H9 (cell line): ENCODE measurements around the gene TMEM225B. TPM values are rescaled to one million over a fixed set of nuclear protein-coding genes. Genes with fewer than 3 reads are reported as not detected.

Experiments used
- DNase-seq: peaks from one replicate; pipeline ENCODE4 v3.0.0-alpha.2; 2017
- H2AFZ ChIP-seq: one replicate; pipeline ENCODE4 v1.6.1; 2013; ENCODE audit warnings: mild to moderate bottlenecking, low read length, control low read depth, moderate library complexity
- H2AK5ac ChIP-seq: 2 replicates; pipeline ENCODE4 v1.6.1; 2013; ENCODE audit warnings: low read length, control low read depth, mixed read lengths; ENCODE audit not compliant: insufficient read length
- H2BK120ac ChIP-seq: one replicate; pipeline ENCODE4 v1.6.1; 2013; ENCODE audit warnings: low read depth, mild to moderate bottlenecking, low read length, control low read depth, inconsistent platforms; ENCODE audit not compliant: poor library complexity, severe bottlenecking
- H2BK12ac ChIP-seq: 2 replicates; pipeline ENCODE4 v1.6.1; 2013; ENCODE audit warnings: low read length, control low read depth, mixed read lengths, low read depth; ENCODE audit not compliant: insufficient read length
- H2BK15ac ChIP-seq: 2 replicates; pipeline ENCODE4 v1.6.1; 2013; ENCODE audit warnings: low read depth, low read length, control low read depth
- H2BK20ac ChIP-seq: one replicate; pipeline ENCODE4 v1.6.1; 2013; ENCODE audit warnings: low read depth, mild to moderate bottlenecking, low read length, control low read depth, inconsistent platforms; ENCODE audit not compliant: poor library complexity, severe bottlenecking
- H2BK5ac ChIP-seq: 2 replicates; pipeline ENCODE4 v1.6.1; 2013; ENCODE audit warnings: low read length, control low read depth, mixed read lengths; ENCODE audit not compliant: insufficient read length
- H3K14ac ChIP-seq: 2 replicates; pipeline ENCODE4 v1.6.1; 2013; ENCODE audit warnings: low read length, control low read depth; ENCODE audit not compliant: insufficient read depth
- H3K18ac ChIP-seq: 2 replicates; pipeline ENCODE4 v1.6.1; 2013; ENCODE audit warnings: low read depth, mild to moderate bottlenecking, mixed read lengths, low read length, control low read depth; ENCODE audit not compliant: insufficient read length
- H3K23ac ChIP-seq: 2 replicates; pipeline ENCODE4 v1.6.1; 2013; ENCODE audit warnings: low read length, control low read depth, mixed read lengths, low read depth; ENCODE audit not compliant: insufficient read length
- H3K23me2 ChIP-seq: 2 replicates; pipeline ENCODE4 v1.6.1; 2013; ENCODE audit warnings: low read depth, mild to moderate bottlenecking, mixed read lengths, low read length, control low read depth; ENCODE audit not compliant: insufficient read length, poor library complexity, severe bottlenecking
- H3K27ac ChIP-seq: 2 replicates; pipeline ENCODE4 v1.5.1; 2013; ENCODE audit warnings: low read length, control low read depth, mixed read lengths, low read depth; ENCODE audit not compliant: insufficient read length
- H3K27me3 ChIP-seq: 2 replicates; pipeline ENCODE4 v1.6.1; 2013; ENCODE audit warnings: low read length, control low read depth, inconsistent platforms; ENCODE audit not compliant: insufficient read depth
- H3K4ac ChIP-seq: 2 replicates; pipeline ENCODE4 v1.6.1; 2013; ENCODE audit warnings: low read depth, mild to moderate bottlenecking, control low read depth, inconsistent platforms, low read length, moderate library complexity
- H3K4me1 ChIP-seq: 2 replicates; pipeline ENCODE4 v1.6.1; 2013; ENCODE audit warnings: low read length, control low read depth, inconsistent platforms; ENCODE audit not compliant: insufficient read depth
- H3K4me2 ChIP-seq: 2 replicates; pipeline ENCODE4 v1.6.1; 2013; ENCODE audit warnings: low read length, control low read depth, mixed read lengths; ENCODE audit not compliant: insufficient read length, insufficient read depth
- H3K56ac ChIP-seq: 2 replicates; pipeline ENCODE4 v1.6.1; 2013; ENCODE audit warnings: low read depth, mild to moderate bottlenecking, mixed read lengths, low read length, control low read depth; ENCODE audit not compliant: insufficient read length
- H3K79me1 ChIP-seq: 2 replicates; pipeline ENCODE4 v1.6.1; 2013; ENCODE audit warnings: low read depth, mild to moderate bottlenecking, moderate library complexity, low read length, control low read depth, inconsistent platforms; ENCODE audit not compliant: insufficient read depth, poor library complexity, severe bottlenecking
- H3K79me2 ChIP-seq: 2 replicates; pipeline ENCODE4 v1.6.1; 2013; ENCODE audit warnings: low read length, control low read depth, inconsistent platforms; ENCODE audit not compliant: insufficient read depth
- H3K9ac ChIP-seq: 2 replicates; pipeline ENCODE4 v1.6.1; 2013; ENCODE audit warnings: low read length, control low read depth, mixed read lengths; ENCODE audit not compliant: insufficient read length; ENCODE audit errors: extremely low read depth
- H3K9me3 ChIP-seq: one replicate; pipeline ENCODE4 v1.6.1; 2013; ENCODE audit warnings: low read depth, low read length, inconsistent platforms; ENCODE audit not compliant: control insufficient read depth
- H3T11ph ChIP-seq: one replicate; pipeline ENCODE4 v1.6.1; 2013; ENCODE audit warnings: mild to moderate bottlenecking, low read length, control low read depth, inconsistent platforms
- H4K20me1 ChIP-seq: one replicate; pipeline ENCODE4 v1.6.1; 2013; ENCODE audit not compliant: control insufficient read depth, insufficient read length, insufficient read depth
- H4K5ac ChIP-seq: 2 replicates; pipeline ENCODE4 v1.6.1; 2013; ENCODE audit warnings: low read depth, mild to moderate bottlenecking, mixed read lengths, low read length, control low read depth; ENCODE audit not compliant: insufficient read length
- H4K8ac ChIP-seq: replicated peaks from 2 replicates; pipeline ENCODE4 v1.6.1; 2013; ENCODE audit warnings: low read length, control low read depth, mixed read lengths, low read depth; ENCODE audit not compliant: insufficient read length
- H4K91ac ChIP-seq: 2 replicates; pipeline ENCODE4 v1.6.1; 2013; ENCODE audit warnings: low read depth, mild to moderate bottlenecking, moderate library complexity, mixed read lengths, low read length, control low read depth; ENCODE audit not compliant: insufficient read length
- H3K27ac Mint-ChIP-seq, 3 experiments: 2 replicates in 2 of 3; 3 replicates in 1 of 3; pipeline ENCODE4 v1.8.0; 2020 to 2021; ENCODE audit warnings: mixed read lengths in 3 of 3, mild to moderate bottlenecking in 1 of 3, moderate library complexity in 1 of 3
- H3K27me3 Mint-ChIP-seq: 2 replicates; pipeline ENCODE4 v1.8.0; 2021; ENCODE audit warnings: low read depth, mild to moderate bottlenecking, moderate library complexity, mixed read lengths
- H3K36me3 Mint-ChIP-seq, 3 experiments: 2 replicates in 2 of 3; 3 replicates in 1 of 3; pipeline ENCODE4 v1.8.0; 2020 to 2021; ENCODE audit warnings: low read depth in 3 of 3, mixed read lengths in 3 of 3; ENCODE audit not compliant: insufficient read depth in 1 of 3
- H3K4me1 Mint-ChIP-seq, 2 experiments: 2 replicates each; pipeline ENCODE4 v1.8.0; 2020; ENCODE audit warnings: mixed read lengths in 2 of 2
- H3K4me3 Mint-ChIP-seq, 2 experiments: 2 replicates in 1 of 2; 3 replicates in 1 of 2; pipeline ENCODE4 v1.8.0; 2020 to 2021; ENCODE audit warnings: mild to moderate bottlenecking in 2 of 2, mixed read lengths in 2 of 2, moderate library complexity in 1 of 2
- H3K9me3 Mint-ChIP-seq, 2 experiments: 2 replicates in 1 of 2; 3 replicates in 1 of 2; pipeline ENCODE4 v1.8.0; 2020; ENCODE audit warnings: mild to moderate bottlenecking in 2 of 2, mixed read lengths in 2 of 2, moderate library complexity in 1 of 2
- WGBS: extraction: QIAGEN DNeasy Blood & Tissue Kit; methylation state at CpG from one replicate; pipeline ENCODE4 v1.1.7; 2013; ENCODE audit warnings: missing lambda C conversion rate, low lambda C conversion rate, mixed read lengths; ENCODE audit not compliant: insufficient read length; ENCODE audit errors: extremely low coverage; 5-methylcytosine and 5-hydroxymethylcytosine counted together
- total RNA-seq: library from RNA; stranded (reverse); gene quantifications from 2 replicates; pipeline ENCODE4 v1.2.1, GENCODE V29; 2021
- TF ChIP-seq, protein P1 (sequence below): fragments of 200-600 bp; sonication (generic); conservative IDR thresholded peaks from 3 replicates; pipeline ENCODE4 v1.8.0; 2021; ENCODE audit warnings: antibody characterized with exemption, mild to moderate bottlenecking

Gene TMEM225B
- total RNA-seq, 1 experiment from 2014 or later, result not detected

- peaks cover 4% of the 10 kb centered on the region; the same call in 1 of the 2 replicates for H3K79me2 ChIP-seq
- no peak overlapping the region for H3K23ac ChIP-seq
- no peak overlapping the region for H3T11ph ChIP-seq
- H3K9ac ChIP-seq, result peak overlapping the region; percentile 94
- Mint-ChIP-seq H3K9me3 (no peaks in the 10 kb centered on the region), H3K27ac (peak overlapping the region; percentile 96 to 99 (median 99); a peak in 5 of 7 replicates), H3K4me1 (peaks cover 5 to 6% of the 10 kb centered on the region in 2 experiments), H3K36me3 (peaks cover 38 to 46% (median 45%) of the 10 kb centered on the region in 3 experiments), H3K27me3 (no peaks in the 10 kb centered on the region), H3K4me3 (peak overlapping the region; percentile 94 to 99)
- peak overlapping the region; percentile 58 for H3K4me2 ChIP-seq
- no peak overlapping the region for H3K4ac ChIP-seq
- H4K91ac ChIP-seq, result peak overlapping the region; percentile 78
- no peak overlapping the region for H2BK120ac ChIP-seq
- no peak overlapping the region for H2BK20ac ChIP-seq
- no peak overlapping the region for H2BK15ac ChIP-seq
- no peaks in the 10 kb centered on the region for H3K23me2 ChIP-seq
- peak overlapping the region; percentile 48 for H2BK5ac ChIP-seq
- H3K79me1 ChIP-seq, result peaks cover 3% of the 10 kb centered on the region
- H2BK12ac ChIP-seq, result no peak overlapping the region
- H4K8ac ChIP-seq, result no peak overlapping the region
- peak overlapping the region; percentile 63 for H3K18ac ChIP-seq
- H4K20me1 ChIP-seq, result no peaks in the 10 kb centered on the region
- no peak overlapping the region for H4K5ac ChIP-seq
- peak overlapping the region; percentile 94 for H3K14ac ChIP-seq
- no peak overlapping the region for H2AFZ ChIP-seq
- no CpG with 5 or more reads among the region's 31 CpGs for WGBS
- no peaks in the 10 kb centered on the region for H3K4me1 ChIP-seq
- no peak overlapping the region for H2AK5ac ChIP-seq
- no peaks in the 10 kb centered on the region for H3K9me3 ChIP-seq
- H3K56ac ChIP-seq, result no peak overlapping the region
- H3K27me3 ChIP-seq, result no peaks in the 10 kb centered on the region
- H3K27ac ChIP-seq, result peak overlapping the region; percentile 39
- no peak for DNase-seq
- TF ChIP-seq, protein P1, sequence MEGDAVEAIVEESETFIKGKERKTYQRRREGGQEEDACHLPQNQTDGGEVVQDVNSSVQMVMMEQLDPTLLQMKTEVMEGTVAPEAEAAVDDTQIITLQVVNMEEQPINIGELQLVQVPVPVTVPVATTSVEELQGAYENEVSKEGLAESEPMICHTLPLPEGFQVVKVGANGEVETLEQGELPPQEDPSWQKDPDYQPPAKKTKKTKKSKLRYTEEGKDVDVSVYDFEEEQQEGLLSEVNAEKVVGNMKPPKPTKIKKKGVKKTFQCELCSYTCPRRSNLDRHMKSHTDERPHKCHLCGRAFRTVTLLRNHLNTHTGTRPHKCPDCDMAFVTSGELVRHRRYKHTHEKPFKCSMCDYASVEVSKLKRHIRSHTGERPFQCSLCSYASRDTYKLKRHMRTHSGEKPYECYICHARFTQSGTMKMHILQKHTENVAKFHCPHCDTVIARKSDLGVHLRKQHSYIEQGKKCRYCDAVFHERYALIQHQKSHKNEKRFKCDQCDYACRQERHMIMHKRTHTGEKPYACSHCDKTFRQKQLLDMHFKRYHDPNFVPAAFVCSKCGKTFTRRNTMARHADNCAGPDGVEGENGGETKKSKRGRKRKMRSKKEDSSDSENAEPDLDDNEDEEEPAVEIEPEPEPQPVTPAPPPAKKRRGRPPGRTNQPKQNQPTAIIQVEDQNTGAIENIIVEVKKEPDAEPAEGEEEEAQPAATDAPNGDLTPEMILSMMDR, result no peak
These were observed 38.7 kb upstream of the TMEM225B start for GRCh38 chr7:99559175-99559915.
